Right cardiac atrium (tissue), 5 donors: ENCODE data around the gene FOXC1. TPM values are rescaled to one million over a fixed set of nuclear protein-coding genes. Genes with fewer than 3 reads are reported as not detected.

ENCODE experiments used
- ATAC-seq, 2 donors: fragments of 200-7000 bp; cut with Tn5 transposase; one replicate each; pipeline versions ENCODE4 v1.8.0 to v1.9.1; 2020; ENCODE audit warnings: moderate library complexity in 2 of 2, mild to moderate bottlenecking in 1 of 2
- DNase-seq, 3 donors: peaks; one replicate each; pipeline ENCODE4 v3.0.0-alpha.2; 2020
- H3K27ac ChIP-seq: one replicate; pipeline ENCODE4 v1.5.1; 2013; ENCODE audit warnings: mild to moderate bottlenecking, low read length, control low read depth, moderate library complexity
- H3K27me3 ChIP-seq: one replicate; pipeline ENCODE4 v1.6.1; 2013; ENCODE audit not compliant: control insufficient read depth, insufficient read depth
- H3K4me1 ChIP-seq: one replicate; pipeline ENCODE4 v1.6.1; 2013; ENCODE audit warnings: low read length; ENCODE audit not compliant: control insufficient read depth, insufficient read depth
- H3K4me3 ChIP-seq: one replicate; pipeline ENCODE4 v1.5.1; 2013; ENCODE audit warnings: low read length, control low read depth
- H3K9me3 ChIP-seq: one replicate; pipeline ENCODE4 v1.6.1; 2013; ENCODE audit warnings: low read length; ENCODE audit not compliant: control insufficient read depth
- WGBS: extraction: QIAGEN DNeasy Blood & Tissue Kit; methylation state at CpG from one replicate; pipeline ENCODE4 v1.1.7; 2013; 5-methylcytosine and 5-hydroxymethylcytosine counted together
- intact Hi-C, 4 donors: fragments of 100-400 bp; cut with DNase I; formaldehyde crosslinking; loops; one replicate each; pipeline versions ENCODE4 v1.11.0 to v1.14.0; 2022 to 2023
- polyA plus RNA-seq: library from polyadenylated mRNA; stranded (reverse); fragments of 200-250 nt; gene quantifications from one replicate; pipeline ENCODE4 v1.2.3, GENCODE V29; 2013
- total RNA-seq, 4 donors: library from RNA; stranded (reverse); fragmentation: NEBNext Ultra II Directional; extraction: Animal tissue kit (Norgen Biotek cat#: 25700); gene quantifications; one replicate each; pipeline ENCODE4 v1.2.1, GENCODE V29; 2021
- donor health status: healthy with polysubstance abuse.
- donor health status: DM: no; HTN: yes; CAD: no.
- donor health status: DM: no; HTN: no; CAD: no.
- donor health status: DM: no; HTN: yes; CAD: no; lungs with severe emphysema.
- donor health status: DM: yes; HTN: yes; CAD: no.

FOXC1 gene
- total and polyA plus RNA-seq, 5 donors = 7.2 to 25.0 (median 21.6) TPM

DNA sequence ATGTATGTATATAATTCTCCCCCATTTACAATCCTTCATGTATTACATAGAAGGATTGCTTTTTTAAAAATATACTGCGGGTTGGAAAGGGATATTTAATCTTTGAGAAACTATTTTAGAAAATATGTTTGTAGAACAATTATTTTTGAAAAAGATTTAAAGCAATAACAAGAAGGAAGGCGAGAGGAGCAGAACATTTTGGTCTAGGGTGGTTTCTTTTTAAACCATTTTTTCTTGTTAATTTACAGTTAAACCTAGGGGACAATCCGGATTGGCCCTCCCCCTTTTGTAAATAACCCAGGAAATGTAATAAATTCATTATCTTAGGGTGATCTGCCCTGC is 3.6 kb downstream of the FOXC1 start:
- no peaks in the 10 kb centered on the region for H3K4me1 ChIP-seq
- no peaks in the 10 kb centered on the region for H3K9me3 ChIP-seq
- no peaks in the 10 kb centered on the region for H3K27me3 ChIP-seq
- 18% methylated on average over 3 of the region's 3 CpGs for WGBS
- H3K4me3 ChIP-seq = peak overlapping the region; percentile 97
- intact Hi-C loops = no loop called here
- ATAC-seq (no peak), DNase-seq (no peak)
- H3K27ac ChIP-seq = no peak overlapping the region

GRCh38 chr6:1613688-1614447 is 4.2 kb downstream of the FOXC1 start:
- Histone ChIP-seq H3K9me3 (no peaks in the 10 kb centered on the region), H3K4me3 (peak overlapping the region; percentile 97), H3K27me3 (no peaks in the 10 kb centered on the region), H3K27ac (peak overlapping the region; percentile 47), H3K4me1 (no peaks in the 10 kb centered on the region)
- DNase-seq = peak; percentile 49 to 81 (median 73)
- intact Hi-C loops = no loop called here
- WGBS = 5% methylated on average over 60 of the region's 60 CpGs
- ATAC-seq = peak in 1 of 2 donors; percentile 8

DNA sequence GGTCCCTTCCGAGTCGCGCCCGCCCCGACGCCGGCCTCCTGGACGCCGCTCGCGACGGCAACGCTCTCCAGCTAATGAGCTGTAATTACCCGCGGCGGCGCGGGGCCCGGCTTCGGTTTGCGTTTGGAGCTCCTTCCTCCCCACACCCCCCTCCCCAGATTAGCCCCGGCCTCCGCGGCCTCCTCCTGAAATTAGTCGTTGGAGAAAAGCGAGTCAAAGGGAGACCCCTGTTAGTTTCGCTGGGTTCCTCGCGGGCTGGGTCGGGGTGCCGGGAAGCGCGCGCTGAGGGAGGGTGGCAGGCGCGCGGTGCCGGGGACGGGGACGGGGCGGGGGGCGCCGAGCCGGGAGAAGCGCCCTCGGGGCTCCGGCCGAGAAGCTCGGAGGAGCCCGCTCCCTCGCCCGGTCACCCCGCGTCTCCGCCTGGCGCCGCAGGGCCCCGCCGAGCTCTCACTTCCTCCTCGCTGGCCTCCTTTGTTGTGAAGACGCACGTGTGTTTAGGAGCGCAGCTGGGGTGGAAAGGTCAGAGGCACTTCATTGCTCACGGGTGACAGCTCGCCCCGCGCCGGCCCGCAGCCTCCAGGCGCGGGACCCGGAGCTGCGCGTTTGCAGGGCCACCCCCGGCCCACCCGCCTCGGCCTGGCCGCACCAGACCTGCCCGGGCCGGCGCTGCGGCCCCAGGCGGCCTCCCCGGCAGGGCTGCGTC is 4.9 kb downstream of the FOXC1 start:
- ATAC-seq (no peak), DNase-seq (peak in 2 of 3 donors; percentile 61 to 71)
- intact Hi-C loops = no loop called here
- H3K4me3 ChIP-seq = peak overlapping the region; percentile 97
- WGBS = 19% methylated on average over 85 of the region's 85 CpGs
- no peaks in the 10 kb centered on the region for H3K9me3 ChIP-seq
- H3K27me3 ChIP-seq = no peaks in the 10 kb centered on the region
- H3K27ac ChIP-seq = peak overlapping the region; percentile 39
- no peaks in the 10 kb centered on the region for H3K4me1 ChIP-seq

DNA sequence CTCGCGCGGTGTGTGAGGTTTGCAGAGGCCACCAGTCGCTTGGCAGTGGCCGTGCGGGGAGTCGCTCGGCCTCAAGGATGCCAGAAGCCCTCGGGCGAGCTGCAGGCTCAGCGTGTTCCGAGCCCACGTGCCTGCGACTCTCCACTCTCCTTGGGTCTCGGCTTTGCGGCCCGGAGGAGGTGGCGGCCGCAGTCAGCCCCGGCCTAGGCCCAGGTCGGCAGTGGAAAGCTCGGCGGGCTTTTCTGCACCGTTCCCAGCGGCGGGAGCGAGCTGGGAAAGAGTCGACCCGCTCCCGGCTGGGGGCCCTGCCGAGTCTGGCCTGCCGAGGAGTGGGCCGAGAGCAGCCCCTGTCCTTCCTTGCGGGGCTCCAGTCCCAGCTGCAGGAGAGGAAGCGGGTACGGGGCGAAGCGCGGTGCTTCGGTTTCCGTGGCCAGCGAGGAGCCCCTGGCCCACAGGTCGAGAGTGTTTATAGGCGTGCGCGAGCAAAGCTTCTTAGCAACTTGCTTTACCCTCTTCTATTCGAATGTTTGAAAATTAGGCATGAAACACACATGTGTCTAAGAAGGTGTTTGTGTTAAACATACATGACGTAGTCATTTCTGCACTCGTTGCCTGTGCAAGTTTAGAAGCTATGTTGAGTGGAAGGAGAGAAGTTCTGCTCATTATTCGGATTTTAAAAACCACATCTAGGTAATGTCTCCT is 5.6 kb downstream of the FOXC1 start:
- WGBS = 57% methylated on average over 50 of the region's 50 CpGs
- DNase-seq = peak in 2 of 3 donors; percentile 60 to 67
- Histone ChIP-seq H3K4me1 (no peaks in the 10 kb centered on the region), H3K4me3 (peak overlapping the region; percentile 97), H3K27me3 (no peaks in the 10 kb centered on the region), H3K27ac (peak overlapping the region; percentile 6), H3K9me3 (no peaks in the 10 kb centered on the region)
- intact Hi-C loops = no loop called here
- ATAC-seq = no peak

- intact Hi-C loops = no loop called here
- H3K27me3 ChIP-seq = no peaks in the 10 kb centered on the region
- 77% methylated on average over 10 of the region's 10 CpGs for WGBS
- H3K9me3 ChIP-seq = no peaks in the 10 kb centered on the region
- no peak for ATAC-seq
- no peak overlapping the region for H3K4me3 ChIP-seq
- H3K27ac ChIP-seq = no peak overlapping the region
- DNase-seq = peak in 1 of 3 donors; percentile 43
- no peaks in the 10 kb centered on the region for H3K4me1 ChIP-seq
Measured at GRCh38 chr6:1615853-1616420, 6.2 kb downstream of the FOXC1 start.

- no peak overlapping the region for H3K27ac ChIP-seq
Measured at GRCh38 chr6:1616701-1617463, 7.2 kb downstream of the FOXC1 start.

DNA sequence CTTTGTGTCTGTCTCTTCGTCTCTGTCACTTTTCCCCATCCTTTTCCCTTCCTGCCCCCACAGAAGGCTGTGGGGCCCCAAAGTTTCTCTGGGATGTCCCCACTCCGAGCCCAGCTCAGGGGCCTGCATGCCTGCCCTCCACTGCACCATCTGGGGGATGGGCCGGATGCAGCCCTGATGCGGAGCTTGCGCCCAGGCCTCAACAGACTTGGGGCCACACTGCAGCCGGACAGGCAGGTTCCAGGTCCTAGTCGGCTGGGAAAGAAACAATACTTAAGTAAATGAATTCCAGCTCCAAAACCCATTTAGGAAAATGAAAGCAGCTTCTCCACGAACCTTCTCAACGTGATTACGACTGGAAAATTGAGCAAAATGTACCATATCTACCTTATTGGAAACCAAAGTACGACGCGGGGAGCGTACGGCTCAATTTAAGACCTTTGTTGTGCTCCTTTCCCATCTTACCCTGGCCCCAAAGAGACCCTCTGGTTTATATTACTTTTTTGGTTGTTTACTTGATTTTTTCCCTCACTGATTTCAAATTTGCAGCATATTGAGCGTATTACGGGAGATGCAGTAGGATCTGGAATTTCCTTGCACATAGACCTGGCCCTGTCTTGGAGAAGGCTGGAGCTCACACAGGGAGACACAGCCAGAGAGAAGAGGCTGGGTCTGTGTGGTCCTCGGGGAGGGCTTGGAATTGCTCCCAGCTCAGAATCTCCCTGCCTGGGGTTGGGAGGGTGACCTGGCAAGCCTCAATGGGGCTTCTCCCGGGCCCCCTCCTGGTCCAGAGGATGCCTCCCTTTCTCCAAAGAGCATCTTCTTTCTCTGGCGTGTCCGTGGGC is 8.0 kb downstream of the FOXC1 start:
- Histone ChIP-seq H3K4me3 (no peak overlapping the region), H3K4me1 (no peaks in the 10 kb centered on the region), H3K9me3 (no peaks in the 10 kb centered on the region), H3K27me3 (no peaks in the 10 kb centered on the region), H3K27ac (no peak overlapping the region)
- DNase-seq (peak in 2 of 3 donors; percentile 43 to 46), ATAC-seq (peak in 1 of 2 donors; percentile 5)
- WGBS = 78% methylated on average over 21 of the region's 21 CpGs
- intact Hi-C loops = no loop called here

More at GRCh38 chr6:1616701-1617463, 7.2 kb downstream of the FOXC1 start:
- intact Hi-C loops = no loop called here
- 76% methylated on average over 11 of the region's 11 CpGs for WGBS
- Histone ChIP-seq H3K27me3 (no peaks in the 10 kb centered on the region), H3K4me1 (no peaks in the 10 kb centered on the region), H3K9me3 (no peaks in the 10 kb centered on the region), H3K4me3 (no peak overlapping the region)
- ATAC-seq = no peak
- peak in 1 of 3 donors; percentile 36 for DNase-seq

- DNase-seq = peak in 2 of 3 donors; percentile 41 to 56
- peak in 1 of 2 donors; percentile 0 for ATAC-seq
- no peaks in the 10 kb centered on the region for H3K4me1 ChIP-seq
- WGBS = 73% methylated on average over 31 of the region's 31 CpGs
- no peak overlapping the region for H3K4me3 ChIP-seq
- no peaks in the 10 kb centered on the region for H3K9me3 ChIP-seq
- no peak overlapping the region for H3K27ac ChIP-seq
- intact Hi-C loops = no loop called here
- no peaks in the 10 kb centered on the region for H3K27me3 ChIP-seq
Measured at GRCh38 chr6:1618311-1619097, 8.8 kb downstream of the FOXC1 start.

GRCh38 chr6:1619098-1619672 is 9.5 kb downstream of the FOXC1 start:
- intact Hi-C loops = no loop called here
- Histone ChIP-seq H3K27me3 (no peaks in the 10 kb centered on the region), H3K4me1 (no peaks in the 10 kb centered on the region), H3K27ac (no peak overlapping the region), H3K9me3 (no peaks in the 10 kb centered on the region), H3K4me3 (no peak overlapping the region)
- DNase-seq = peak in 2 of 3 donors; percentile 51 to 58
- ATAC-seq = peak in 1 of 2 donors; percentile 22
- WGBS = 55% methylated on average over 40 of the region's 40 CpGs
